COR-L47 (cell line): ENCODE data around the gene RUVBL1.
A peak's percentile ranks its signal among the peaks of the same experiment; 100 is the strongest.

Experiments
- DNase-seq: peaks from one replicate; lab custom pipeline; 2025; lab: John Stamatoyannopoulos, UW

The RUVBL1 gene

GRCh38 chr3:128083396-128083795 lies 40.2 kb downstream of the RUVBL1 start:
- DNase-seq: no peak

DNA sequence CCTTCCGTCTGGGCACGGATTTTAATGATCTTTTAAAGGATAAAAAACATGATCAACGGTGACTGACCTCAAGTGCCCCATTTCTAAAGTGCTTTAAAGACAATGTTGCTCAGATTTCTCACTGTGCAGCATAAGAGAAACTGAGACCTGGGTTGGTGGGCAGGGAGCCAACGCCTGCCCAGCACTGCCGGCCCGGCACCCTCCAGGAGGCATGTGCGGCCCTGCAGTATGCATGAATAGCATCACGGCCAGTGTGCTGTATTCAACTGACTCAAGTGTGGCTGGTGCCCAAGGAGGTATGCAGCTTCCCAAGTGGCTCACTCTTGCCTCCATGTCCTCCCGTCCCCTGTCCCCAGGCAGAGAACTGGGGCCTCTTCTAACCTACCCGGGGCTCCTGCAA lies 41.1 kb downstream of the RUVBL1 start:
- DNase-seq: no peak

DNA sequence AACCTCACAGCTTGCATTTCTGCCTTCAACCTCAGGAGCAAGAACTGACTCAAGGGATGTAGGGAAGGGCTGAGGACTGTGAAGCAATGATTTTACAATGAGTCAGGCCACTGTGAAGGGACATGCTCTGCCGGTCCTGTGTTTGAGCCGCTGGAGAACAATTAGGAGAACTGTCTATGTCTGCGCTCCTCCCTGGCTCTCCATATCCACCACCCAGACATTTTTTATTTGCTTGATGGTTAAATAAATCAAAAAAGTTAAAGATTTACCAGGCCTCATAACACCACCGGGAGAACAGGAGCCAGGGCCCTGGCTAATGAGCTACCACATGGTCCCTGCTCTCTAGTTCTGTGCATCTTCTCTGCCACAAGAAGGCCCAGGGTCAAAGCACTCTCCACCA lies 41.8 kb downstream of the RUVBL1 start:
- DNase-seq: no peak

DNA sequence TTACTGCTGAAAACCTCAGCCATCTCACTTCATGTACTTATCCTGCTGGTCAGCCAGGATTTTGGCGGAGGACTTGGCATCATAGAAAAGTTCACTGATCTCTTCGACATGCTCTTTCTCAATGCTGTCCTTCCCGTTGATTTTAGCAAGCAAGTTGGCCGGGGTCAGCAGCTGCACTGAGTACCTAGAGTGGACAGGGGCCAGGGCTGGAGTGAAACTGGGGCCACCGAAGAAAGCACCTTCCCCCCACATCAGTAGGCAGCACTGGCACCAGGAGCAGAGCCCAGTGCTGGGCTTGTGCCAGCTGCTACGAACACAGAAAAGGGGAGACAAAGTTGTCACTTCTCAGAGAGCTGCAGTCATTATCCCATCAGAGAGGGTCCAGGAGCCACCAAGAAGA lies 42.4 kb downstream of the RUVBL1 start:
- no peak for DNase-seq

DNA sequence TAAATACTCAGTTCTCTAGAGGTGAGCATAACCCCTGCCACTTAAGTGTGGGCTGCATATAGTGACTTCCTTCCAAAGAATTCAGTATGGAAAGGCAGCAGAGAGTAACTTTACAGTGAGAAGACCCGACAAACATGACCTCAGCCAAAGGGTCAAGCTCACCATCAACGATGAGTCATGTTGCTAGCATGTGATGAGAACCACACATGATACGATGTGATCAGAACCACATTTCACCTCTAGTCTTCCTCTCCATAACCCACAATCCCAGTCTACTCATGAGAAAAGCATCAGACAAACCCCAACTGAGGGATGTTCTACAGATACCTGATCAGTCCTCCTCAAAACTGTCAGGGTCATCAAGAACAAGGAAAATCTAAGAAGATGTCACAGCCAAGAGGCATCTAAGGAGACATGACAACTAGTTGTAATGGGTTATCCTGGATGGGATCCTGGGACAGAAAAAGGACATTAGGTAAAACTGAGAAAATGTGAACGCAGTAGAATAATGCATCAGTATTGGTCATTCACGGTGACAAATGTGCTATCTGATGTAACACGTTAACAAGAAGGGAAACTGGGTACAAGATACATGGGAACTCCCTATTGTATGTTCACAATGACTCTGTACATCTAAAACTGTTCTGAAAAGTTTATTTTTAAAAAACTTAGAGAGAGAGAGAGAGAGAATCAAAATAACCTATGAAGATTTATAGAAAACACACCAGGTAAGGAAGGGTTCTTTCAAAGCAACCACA lies 43.1 kb downstream of the RUVBL1 start:
- no peak for DNase-seq

GRCh38 chr3:128079823-128080222 lies 43.8 kb downstream of the RUVBL1 start:
- DNase-seq: no peak

DNA sequence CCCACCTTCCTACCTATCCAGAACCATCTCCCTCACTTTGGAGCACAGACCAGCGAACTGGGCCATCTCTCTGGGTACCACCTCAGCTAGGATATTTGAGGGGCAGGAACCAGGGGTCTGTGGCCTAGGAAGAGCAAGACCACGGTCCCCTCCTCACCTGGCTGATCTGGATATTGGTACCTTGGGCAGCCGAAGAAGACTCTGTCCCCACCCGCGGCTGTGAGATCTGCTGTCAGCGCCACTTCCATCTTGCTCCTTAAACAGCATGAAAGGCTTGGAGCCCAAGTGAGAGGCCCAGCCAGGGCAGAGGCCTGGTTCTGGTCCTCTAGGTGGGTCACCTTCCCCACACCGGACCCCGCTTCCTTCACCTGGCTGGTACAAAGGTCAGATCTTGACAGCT lies 44.7 kb downstream of the RUVBL1 start:
- DNase-seq: no peak

DNA sequence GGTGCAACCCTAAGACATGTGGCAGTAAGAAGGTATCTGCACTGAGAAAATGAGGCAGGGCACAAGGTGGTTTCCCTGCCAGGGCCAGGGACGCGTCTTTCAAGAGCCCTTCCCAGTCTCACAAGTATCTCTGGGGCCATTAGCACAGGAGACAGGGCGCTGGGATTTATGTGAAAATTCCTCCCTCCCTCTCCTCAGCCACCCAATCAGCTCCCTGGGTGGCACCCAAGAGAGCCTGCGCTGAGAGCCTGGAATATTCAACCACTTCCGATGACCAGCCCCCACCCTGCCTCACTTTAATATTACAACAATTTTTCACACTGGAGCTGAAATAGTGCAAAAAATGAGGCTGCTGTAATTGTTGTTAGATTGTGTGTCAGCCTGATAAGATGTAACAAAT lies 45.3 kb downstream of the RUVBL1 start:
- DNase-seq: no peak

- no peak for DNase-seq
These were observed 45.9 kb downstream of the RUVBL1 start for GRCh38 chr3:128077665-128078064.

- DNase-seq: no peak
These were observed 46.4 kb downstream of the RUVBL1 start for GRCh38 chr3:128077202-128077624.

DNA sequence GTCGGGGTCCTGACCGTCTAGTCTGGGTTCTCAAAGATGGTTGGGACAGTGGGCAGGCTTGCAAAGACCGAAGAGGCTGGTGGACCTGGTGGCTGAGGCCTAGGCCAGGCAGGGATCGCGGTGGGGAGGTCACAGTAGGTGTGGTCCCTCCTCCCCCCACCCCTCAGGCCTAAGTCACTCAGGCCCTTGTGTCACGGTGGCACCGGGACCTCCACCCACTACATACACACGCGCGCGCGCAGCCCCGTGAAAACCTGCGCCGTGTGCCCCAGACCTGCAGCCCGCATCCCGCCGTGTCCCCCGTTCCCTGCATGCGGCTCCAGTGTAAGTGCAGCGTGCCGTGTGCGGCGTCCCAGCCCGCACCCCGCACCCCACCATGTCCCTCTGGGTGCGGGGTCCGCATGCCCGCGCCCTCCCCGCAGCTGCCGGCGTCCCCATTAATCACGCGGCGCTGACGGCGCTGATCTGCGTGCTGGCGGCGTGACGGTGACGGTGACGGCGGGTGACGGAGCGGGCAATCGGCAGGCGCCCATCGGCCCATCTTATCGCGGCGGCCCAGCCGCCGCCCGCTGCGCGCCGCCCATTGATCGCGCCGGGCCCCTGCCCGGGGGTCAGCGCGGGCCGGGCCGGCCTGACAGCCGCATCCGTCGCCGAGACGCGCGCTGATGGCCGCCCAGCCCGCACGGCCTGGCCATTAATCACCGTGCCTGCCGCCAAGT lies 47.0 kb downstream of the RUVBL1 start:
- DNase-seq: peak; percentile 1

DNA sequence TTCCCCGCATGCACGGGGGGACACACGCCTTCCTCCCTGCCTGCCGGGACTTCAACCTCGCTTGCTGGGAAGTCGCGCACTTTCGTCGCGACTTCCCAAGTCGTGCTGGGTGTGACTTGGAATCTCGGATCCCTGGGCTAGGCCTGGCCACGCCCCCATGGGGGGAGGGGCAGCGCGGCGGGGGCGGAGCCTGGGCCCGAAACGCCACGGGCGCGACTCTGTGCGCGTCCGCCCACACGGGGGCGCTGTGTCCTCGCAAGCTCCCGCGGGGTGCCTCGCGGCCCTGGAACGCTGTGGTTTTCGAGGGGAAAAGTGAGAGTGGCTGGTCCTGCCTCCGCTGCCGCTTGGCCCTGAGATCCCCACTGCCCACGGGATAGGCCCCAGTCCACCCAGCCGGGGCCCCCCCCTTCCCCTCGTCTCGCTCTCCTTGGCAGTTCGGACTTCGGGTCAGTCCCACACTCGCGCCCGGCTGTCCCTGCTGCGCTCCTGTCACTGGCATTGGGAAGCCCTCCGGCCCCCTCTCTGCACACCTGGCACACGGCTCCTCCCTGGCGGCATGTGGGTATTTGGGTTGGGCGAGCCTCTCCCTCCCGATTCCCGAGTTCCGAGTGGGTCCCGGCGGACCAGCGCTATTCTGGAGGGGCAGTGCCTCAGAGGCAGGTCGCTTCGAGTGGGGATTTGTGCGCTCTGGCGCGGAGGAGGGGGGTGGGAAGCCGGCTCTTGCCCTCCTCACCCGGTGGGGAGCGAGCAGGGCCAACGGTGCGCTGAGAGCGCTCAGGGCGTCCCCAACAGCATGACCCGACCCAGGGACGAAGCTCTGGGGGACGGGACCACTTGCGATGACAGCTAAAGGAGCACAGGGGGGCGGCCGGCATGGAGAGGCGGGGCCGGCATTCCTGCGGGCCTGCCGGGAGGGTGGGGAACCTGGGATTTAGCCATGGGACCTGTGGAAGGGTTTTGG lies 47.8 kb downstream of the RUVBL1 start:
- peak; percentile 67 for DNase-seq

DNA sequence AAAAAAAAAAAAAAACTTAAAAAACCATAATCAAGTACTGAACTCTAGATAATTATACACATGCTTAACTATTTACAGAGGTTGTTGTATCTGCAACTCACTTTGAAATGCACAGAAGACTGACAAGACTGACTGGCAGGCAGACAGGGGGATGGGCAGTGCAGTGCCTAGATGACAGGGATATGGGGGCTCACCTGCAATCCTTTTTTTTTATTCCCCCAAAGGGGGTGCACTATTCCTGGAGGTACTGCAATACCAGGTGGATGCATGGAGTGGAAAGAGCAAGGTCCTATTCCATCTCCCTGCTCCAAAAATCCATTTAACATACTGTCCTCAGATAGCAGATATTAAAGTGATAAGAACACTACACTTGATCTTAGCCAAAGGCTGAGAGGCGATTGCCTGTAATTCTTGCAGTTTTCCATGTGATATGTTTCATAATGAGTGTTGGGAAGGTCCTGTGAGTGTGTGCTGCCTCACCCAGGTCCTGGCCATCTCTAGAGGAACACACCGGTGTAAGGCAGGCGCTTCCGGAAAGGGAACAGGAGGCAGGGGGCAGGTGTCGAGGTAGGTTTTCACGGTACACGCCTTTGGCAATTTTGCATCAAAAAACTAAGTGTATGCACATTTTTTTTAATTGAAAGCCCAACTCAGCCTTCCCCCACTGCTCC lies 48.6 kb downstream of the RUVBL1 start:
- no peak for DNase-seq

DNA sequence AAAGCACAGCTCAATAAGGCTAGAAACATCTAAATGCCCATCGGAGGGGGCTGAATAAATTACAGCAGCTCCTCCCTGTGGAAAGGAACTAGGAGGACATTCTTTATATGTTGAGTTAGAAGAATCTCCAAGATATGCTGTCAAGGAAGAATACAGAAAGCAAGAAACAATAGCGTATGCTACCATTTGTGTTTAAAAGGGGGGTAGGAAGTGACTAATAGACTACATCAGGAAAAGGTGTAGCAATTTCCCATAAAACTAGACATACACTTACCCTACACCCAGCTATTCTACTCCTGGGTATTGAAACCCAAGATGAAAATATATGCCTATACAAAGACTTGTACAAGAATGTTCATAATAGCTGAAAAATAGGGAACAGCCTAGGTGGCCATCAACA lies 49.8 kb downstream of the RUVBL1 start:
- no peak for DNase-seq

- DNase-seq: no peak
These were observed 50.4 kb downstream of the RUVBL1 start for GRCh38 chr3:128073185-128073725.

DNA sequence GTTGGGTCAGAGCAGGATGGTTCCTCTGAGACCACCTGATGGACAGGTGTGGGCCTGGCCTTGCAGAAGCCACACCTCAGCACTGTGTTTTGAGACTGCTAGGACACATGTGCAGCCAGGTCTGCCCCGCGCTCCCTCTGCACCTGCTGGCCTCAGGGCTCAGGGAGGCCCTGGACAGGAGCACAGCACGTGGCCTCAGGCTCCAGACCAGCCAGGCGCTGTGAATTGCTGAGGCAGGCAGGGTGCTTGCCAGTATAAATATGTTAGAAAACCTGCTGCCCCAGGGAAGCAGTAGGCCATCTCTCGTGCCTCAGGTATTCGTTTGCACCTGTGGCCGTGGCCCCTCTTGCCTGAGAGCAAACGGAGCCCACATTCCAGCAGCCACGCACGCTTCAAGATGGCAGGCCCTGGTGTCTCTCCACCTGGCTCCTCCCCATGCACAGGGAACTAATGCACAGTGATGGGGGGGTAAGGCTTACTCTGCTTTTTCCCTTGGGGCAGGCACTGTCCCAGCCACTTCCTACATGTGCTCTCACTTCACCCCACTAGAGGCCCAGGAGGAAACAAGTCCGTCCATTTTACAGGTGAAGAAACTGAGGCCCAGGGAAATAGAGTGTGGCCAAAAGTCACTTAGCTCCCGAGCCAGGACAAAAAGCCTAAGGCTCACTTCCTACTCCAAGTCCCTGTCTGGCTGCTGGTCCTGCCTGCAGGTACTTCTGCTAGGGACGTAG lies 51.0 kb downstream of the RUVBL1 start:
- no peak for DNase-seq

- no peak for DNase-seq
These were observed 51.7 kb downstream of the RUVBL1 start for GRCh38 chr3:128071771-128072453.

GRCh38 chr3:128070898-128071591 lies 52.6 kb downstream of the RUVBL1 start:
- DNase-seq: no peak

GRCh38 chr3:128069271-128069670 lies 54.3 kb downstream of the RUVBL1 start:
- DNase-seq: no peak

GRCh38 chr3:128068156-128068620 lies 55.4 kb downstream of the RUVBL1 start:
- DNase-seq: peak; percentile 19
